CD4-positive, alpha-beta T cell (primary cell): Measurements from ENCODE around the gene PSMF1. TPM values are rescaled to one million over a fixed set of nuclear protein-coding genes. Genes with fewer than 3 reads are reported as not detected.

Experiments
- ATAC-seq: fragments of 200-7000 bp; cut with Tn5 transposase; one replicate; pipeline ENCODE4 v1.10.0; 2022; ENCODE audit warnings: mild to moderate bottlenecking; ENCODE audit not compliant: poor library complexity
- CTCF ChIA-PET: fragments of 350-600 bp; sonication (Branson Sonifier 250); formaldehyde crosslinking; loops from one replicate; lab custom pipeline; 2021; ENCODE audit warnings: antibody characterized with exemption, inconsistent platforms; lab: Charles Lee
- POLR2A ChIA-PET: fragments of 350-600 bp; sonication (Branson Sonifier 250); formaldehyde crosslinking; loops from one replicate; lab custom pipeline; 2021; ENCODE audit warnings: antibody characterized with exemption, inconsistent platforms; lab: Charles Lee
- DNase-seq, 14 experiments: peaks; one replicate each; pipeline ENCODE4 v3.0.0-alpha.2; 2013 to 2020; ENCODE audit warnings: mixed read lengths in 2 of 14
- H3K27ac ChIP-seq, 2 donors: one replicate each; pipeline versions ENCODE4 v1.5.1 to v1.7.0; 2013; ENCODE audit warnings: low read length in 2 of 2, low read depth in 1 of 2, mild to moderate bottlenecking in 1 of 2
- H3K27me3 ChIP-seq, 2 experiments: 1 replicate in 1 of 2; 2 replicates in 1 of 2; pipeline versions ENCODE4 v1.6.1 to v1.7.0; 2013; ENCODE audit warnings: low read length in 2 of 2, control low read depth in 1 of 2, mild to moderate bottlenecking in 1 of 2, moderate library complexity in 1 of 2; ENCODE audit not compliant: insufficient read depth in 2 of 2, control insufficient read depth in 1 of 2
- H3K36me3 ChIP-seq: one replicate; pipeline ENCODE4 v1.6.1; 2013; ENCODE audit warnings: low read length, control low read depth; ENCODE audit not compliant: insufficient read depth
- H3K4me1 ChIP-seq: one replicate; pipeline ENCODE4 v1.6.1; 2013; ENCODE audit warnings: low read length, control low read depth; ENCODE audit not compliant: insufficient read depth
- H3K4me3 ChIP-seq: one replicate; pipeline ENCODE4 v1.5.1; 2013; ENCODE audit warnings: mild to moderate bottlenecking, low read length, moderate library complexity
- H3K9me3 ChIP-seq, 2 experiments: 1 replicate in 1 of 2; 2 replicates in 1 of 2; pipeline versions ENCODE4 v1.6.1 to v1.7.0; 2013; ENCODE audit warnings: low read length in 2 of 2, mild to moderate bottlenecking in 2 of 2, control low read depth in 1 of 2, moderate library complexity in 1 of 2; ENCODE audit not compliant: control insufficient read depth in 1 of 2, insufficient read depth in 1 of 2
- H3K27ac Mint-ChIP-seq: one replicate; pipeline ENCODE4 v1.8.0; 2020; ENCODE audit warnings: mixed read lengths
- H3K27me3 Mint-ChIP-seq: one replicate; pipeline ENCODE4 v1.8.0; 2021; ENCODE audit warnings: mixed read lengths
- H3K36me3 Mint-ChIP-seq: one replicate; pipeline ENCODE4 v1.8.0; 2021; ENCODE audit warnings: low read depth, mixed read lengths
- H3K4me1 Mint-ChIP-seq: one replicate; pipeline ENCODE4 v1.8.0; 2021; ENCODE audit warnings: low read depth, mixed read lengths
- H3K4me3 Mint-ChIP-seq: one replicate; pipeline ENCODE4 v1.8.0; 2020; ENCODE audit warnings: mild to moderate bottlenecking, mixed read lengths
- H3K9me3 Mint-ChIP-seq: one replicate; pipeline ENCODE4 v1.8.0; 2020; ENCODE audit warnings: mixed read lengths
- CTCF ChIP-seq: fragments of 200-600 bp; IDR thresholded peaks from one replicate; pipeline ENCODE4 v1.8.0; 2022; ENCODE audit warnings: antibody characterized with exemption, mild to moderate bottlenecking
- intact Hi-C, 2 experiments: fragments of 100-400 bp; cut with DNase I in 1 of 2; cut with micrococcal nuclease in 1 of 2; formaldehyde crosslinking; loops; one replicate each; pipeline versions ENCODE4 v1.15.1 to v1.9.0; 2023 to 2025; cut with DNase I, micrococcal nuclease
- total RNA-seq, 174 experiments: library from RNA in 2 of 174; stranded (reverse) in 2 of 174; gene quantifications; one replicate each; pipeline ENCODE4 v1.2.3 and lab custom pipeline; 2021 to 2026

Gene PSMF1
- total RNA-seq, 2 experiments from 2014 or later = 79.9 to 84.2 TPM

GRCh38 chr20:1207293-1207878 is 89.0 kb downstream of the PSMF1 start:
- no peak overlapping the region for H3K27ac Mint-ChIP-seq
- no peaks in the 10 kb centered on the region for H3K36me3 ChIP-seq
- H3K4me3 ChIP-seq = no peak overlapping the region
- H3K4me1 Mint-ChIP-seq = no peaks in the 10 kb centered on the region
- ChIA-PET POLR2A (interaction anchor here (0.6 kb wide), 1 partner anchor 973 kb away, joined by 3 read pairs; no protein-coding TSS in a partner anchor), CTCF (interaction anchor here (0.7 kb wide), 1 partner anchor 48 kb away, joined by 3 read pairs; no protein-coding TSS in a partner anchor)
- H3K9me3 Mint-ChIP-seq = no peaks in the 10 kb centered on the region
- H3K4me3 Mint-ChIP-seq = no peak overlapping the region
- no peaks in the 10 kb centered on the region for H3K4me1 ChIP-seq
- no peak for TF ChIP-seq CTCF
- no peaks in the 10 kb centered on the region for H3K9me3 ChIP-seq
- no peaks in the 10 kb centered on the region for H3K36me3 Mint-ChIP-seq
- DNase-seq = no peak
- no peak for ATAC-seq
- no peak overlapping the region for H3K27ac ChIP-seq
- peaks cover 4% of the 10 kb centered on the region for H3K27me3 Mint-ChIP-seq
- intact Hi-C loops = no loop called here
- no peaks in the 10 kb centered on the region for H3K27me3 ChIP-seq

- Mint-ChIP-seq H3K4me3 (no peak overlapping the region), H3K4me1 (peaks cover 13% of the 10 kb centered on the region), H3K27me3 (peaks cover 10% of the 10 kb centered on the region), H3K36me3 (no peaks in the 10 kb centered on the region), H3K9me3 (no peaks in the 10 kb centered on the region), H3K27ac (no peak overlapping the region)
- no peak overlapping the region for H3K27ac ChIP-seq
- intact Hi-C loops = loop anchor here (2.0 to 10.0 kb wide), 4 partner anchors 91 to 237 kb away; partner anchors contain the start of gene PSMF1 (in 1 of the 2)
- no peak for TF ChIP-seq CTCF
- no peak for DNase-seq
- peaks cover 8% of the 10 kb centered on the region for H3K4me1 ChIP-seq
- no peaks in the 10 kb centered on the region for H3K27me3 ChIP-seq
- H3K36me3 ChIP-seq = no peaks in the 10 kb centered on the region
- H3K4me3 ChIP-seq = no peak overlapping the region
- ChIA-PET CTCF (no interaction called here), POLR2A (no interaction called here)
- no peak for ATAC-seq
- no peaks in the 10 kb centered on the region for H3K9me3 ChIP-seq
These were observed 91.3 kb downstream of the PSMF1 start for GRCh38 chr20:1209447-1210387.

GRCh38 chr20:1210501-1210900 is 92.1 kb downstream of the PSMF1 start:
- H3K4me1 Mint-ChIP-seq = peaks cover 21% of the 10 kb centered on the region
- Histone ChIP-seq H3K27ac (no peak overlapping the region), H3K4me1 (peaks cover 11% of the 10 kb centered on the region), H3K27me3 (no peaks in the 10 kb centered on the region), H3K36me3 (no peaks in the 10 kb centered on the region), H3K9me3 (no peaks in the 10 kb centered on the region), H3K4me3 (no peak overlapping the region)
- DNase-seq (no peak), ATAC-seq (no peak)
- POLR2A ChIA-PET = no interaction called here
- CTCF ChIA-PET = no interaction called here
- H3K9me3 Mint-ChIP-seq = no peaks in the 10 kb centered on the region
- H3K27me3 Mint-ChIP-seq = peaks cover 10% of the 10 kb centered on the region
- TF ChIP-seq CTCF = no peak
- no peak overlapping the region for H3K4me3 Mint-ChIP-seq
- H3K36me3 Mint-ChIP-seq = no peaks in the 10 kb centered on the region
- no peak overlapping the region for H3K27ac Mint-ChIP-seq
- intact Hi-C loops = loop anchor here (2.0 to 10.0 kb wide), 4 partner anchors 92 to 238 kb away; partner anchors contain the start of gene PSMF1 (in 1 of the 2)
